A549 (cell line): Measurements from ENCODE around the gene SLC25A17.

Experiments used
- JUN ChIP-seq, 2 experiments: fragments of >200 bp; sonication (Bioruptor Twin); formaldehyde crosslinking; IDR thresholded peaks; 2 replicates in 1 of 2; 3 replicates in 1 of 2; pipeline ENCODE4 v1.6.1; 2016 to 2017
- KDM1A ChIP-seq: fragments of 200-600 bp; sonication (generic); IDR thresholded peaks from 2 replicates; pipeline ENCODE4 v1.6.1; 2016; ENCODE audit warnings: low read depth, mild to moderate bottlenecking
- MAFK ChIP-seq: fragments of 450-650 bp; IDR thresholded peaks from 2 replicates; pipeline ENCODE4 v1.6.1; 2014; ENCODE audit not compliant: partially characterized antibody
- MAZ ChIP-seq: fragments of 150-350 bp; IDR thresholded peaks from 2 replicates; pipeline ENCODE4 v1.6.1; 2014; ENCODE audit warnings: antibody characterized with exemption, low read depth, low read length, borderline replicate concordance
- MYC ChIP-seq: IDR thresholded peaks from 2 replicates; pipeline ENCODE4 v1.6.1; 2012; ENCODE audit warnings: mild to moderate bottlenecking, inconsistent platforms, low read length, improper control_type of control experiment, borderline replicate concordance
- NPAS2 ChIP-seq: fragments of 250-450 bp; sonication (Bioruptor Pico); IDR thresholded peaks from 2 replicates; pipeline ENCODE4 v1.8.0; 2022; ENCODE audit warnings: mild to moderate bottlenecking, moderate library complexity, borderline replicate concordance
- POLR2A ChIP-seq: IDR thresholded peaks from 2 replicates; pipeline ENCODE4 v1.6.1; 2012; ENCODE audit warnings: mild to moderate bottlenecking, low read length
- RAD21 ChIP-seq, 2 experiments: fragments of >200 bp in 1 of 2; sonication (Bioruptor Twin) in 1 of 2; formaldehyde crosslinking in 1 of 2; IDR thresholded peaks in 1 of 2; conservative IDR thresholded peaks in 1 of 2; 2 replicates in 1 of 2; 3 replicates in 1 of 2; pipeline ENCODE4 v1.6.1; 2012 to 2018; ENCODE audit warnings: inconsistent platforms in 1 of 2
- REST ChIP-seq: fragments of 200-600 bp; sonication (generic); IDR thresholded peaks from 2 replicates; pipeline ENCODE4 v1.6.1; 2016; ENCODE audit warnings: antibody characterized with exemption, mild to moderate bottlenecking, moderate library complexity
- TF ChIP-seq, protein P1 (sequence below): fragments of >200 bp; sonication (Bioruptor Twin); formaldehyde crosslinking; IDR thresholded peaks from 3 replicates; pipeline ENCODE4 v1.5.1; 2016

DNA sequence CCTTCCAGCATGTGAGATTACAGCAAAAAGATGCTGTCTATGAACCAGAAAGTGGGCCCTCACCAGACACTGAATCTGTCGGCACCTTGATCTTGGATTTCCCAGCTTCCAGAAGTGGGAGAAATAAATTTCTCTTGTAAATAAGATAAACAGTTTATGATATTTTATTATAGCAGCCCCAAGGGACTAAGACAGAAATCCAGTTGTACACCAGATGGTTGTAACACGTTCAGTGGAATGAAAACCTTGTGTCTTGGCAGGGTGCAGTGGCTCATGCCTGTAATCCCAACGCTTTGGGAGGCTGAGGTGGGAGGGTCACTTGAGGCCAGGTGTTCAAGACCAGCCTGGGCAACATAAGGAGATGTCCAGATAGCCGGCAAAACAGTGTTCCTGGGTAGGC lies 78.0 kb downstream of the SLC25A17 start:
- TF ChIP-seq, protein P1, sequence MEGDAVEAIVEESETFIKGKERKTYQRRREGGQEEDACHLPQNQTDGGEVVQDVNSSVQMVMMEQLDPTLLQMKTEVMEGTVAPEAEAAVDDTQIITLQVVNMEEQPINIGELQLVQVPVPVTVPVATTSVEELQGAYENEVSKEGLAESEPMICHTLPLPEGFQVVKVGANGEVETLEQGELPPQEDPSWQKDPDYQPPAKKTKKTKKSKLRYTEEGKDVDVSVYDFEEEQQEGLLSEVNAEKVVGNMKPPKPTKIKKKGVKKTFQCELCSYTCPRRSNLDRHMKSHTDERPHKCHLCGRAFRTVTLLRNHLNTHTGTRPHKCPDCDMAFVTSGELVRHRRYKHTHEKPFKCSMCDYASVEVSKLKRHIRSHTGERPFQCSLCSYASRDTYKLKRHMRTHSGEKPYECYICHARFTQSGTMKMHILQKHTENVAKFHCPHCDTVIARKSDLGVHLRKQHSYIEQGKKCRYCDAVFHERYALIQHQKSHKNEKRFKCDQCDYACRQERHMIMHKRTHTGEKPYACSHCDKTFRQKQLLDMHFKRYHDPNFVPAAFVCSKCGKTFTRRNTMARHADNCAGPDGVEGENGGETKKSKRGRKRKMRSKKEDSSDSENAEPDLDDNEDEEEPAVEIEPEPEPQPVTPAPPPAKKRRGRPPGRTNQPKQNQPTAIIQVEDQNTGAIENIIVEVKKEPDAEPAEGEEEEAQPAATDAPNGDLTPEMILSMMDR, result no peak
- TF ChIP-seq MAFK (no peak), MYC (no peak), JUN (IDR thresholded peaks at IDR 0.05) (no peak), RAD21 (conservative IDR thresholded peaks at IDR 0.05 in 1 of 2, IDR thresholded peaks at IDR 0.05 in 1 of 2) (no peak), POLR2A (no peak), REST (no peak), MAZ (no peak), KDM1A (no peak), NPAS2 (CRISPR knock-in tag) (no peak)
